ENCODE results near the gene LARP7. TPM values are rescaled to one million over a fixed set of nuclear protein-coding genes. Genes with fewer than 3 reads are reported as not detected.

LARP7 gene
- total and polyA plus RNA-seq, 2 of the 8 experiments (the other 6 are each of a cell fraction or from before 2014, with no cell fraction given), result 9.3 to 38.3 TPM

DNA sequence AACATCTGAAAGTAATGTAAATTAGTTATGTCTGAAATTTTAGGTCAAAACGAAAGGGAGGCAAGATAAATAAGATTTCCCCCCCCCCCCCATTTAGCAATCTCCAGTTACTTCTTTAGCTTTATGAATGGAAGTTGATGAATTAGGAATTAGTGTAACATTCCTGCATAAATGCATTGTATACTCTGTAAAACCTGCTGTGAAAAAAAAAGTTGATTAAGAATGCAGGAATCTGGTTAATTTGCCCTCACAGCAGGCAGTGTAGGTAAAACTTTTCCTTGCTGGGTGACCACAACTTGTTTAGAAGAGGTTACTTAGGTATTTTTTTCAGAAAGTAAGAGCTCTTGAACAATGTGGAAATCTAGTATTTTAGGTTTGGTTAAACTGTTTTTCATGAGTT, 15.3 kb downstream of the LARP7 start (continued):
- TF ChIP-seq HDAC2 (IDR thresholded peaks at IDR 0.05; ENCODE audit: borderline replicate concordance in 1 of 2, low read depth in 2 of 2, low read length in 2 of 2), result peak; percentile 52 to 99; a peak in 3 of 4 replicates
- no peak for TF ChIP-seq ZNF274 (IDR thresholded peaks at IDR 0.05; ENCODE audit: borderline replicate concordance, extremely low read depth, low read length)
- TF ChIP-seq, protein P1, sequence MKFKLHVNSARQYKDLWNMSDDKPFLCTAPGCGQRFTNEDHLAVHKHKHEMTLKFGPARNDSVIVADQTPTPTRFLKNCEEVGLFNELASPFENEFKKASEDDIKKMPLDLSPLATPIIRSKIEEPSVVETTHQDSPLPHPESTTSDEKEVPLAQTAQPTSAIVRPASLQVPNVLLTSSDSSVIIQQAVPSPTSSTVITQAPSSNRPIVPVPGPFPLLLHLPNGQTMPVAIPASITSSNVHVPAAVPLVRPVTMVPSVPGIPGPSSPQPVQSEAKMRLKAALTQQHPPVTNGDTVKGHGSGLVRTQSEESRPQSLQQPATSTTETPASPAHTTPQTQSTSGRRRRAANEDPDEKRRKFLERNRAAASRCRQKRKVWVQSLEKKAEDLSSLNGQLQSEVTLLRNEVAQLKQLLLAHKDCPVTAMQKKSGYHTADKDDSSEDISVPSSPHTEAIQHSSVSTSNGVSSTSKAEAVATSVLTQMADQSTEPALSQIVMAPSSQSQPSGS (IDR thresholded peaks at IDR 0.05; ENCODE audit: low read length), result peak; percentile 97
- TF ChIP-seq, protein P2, sequence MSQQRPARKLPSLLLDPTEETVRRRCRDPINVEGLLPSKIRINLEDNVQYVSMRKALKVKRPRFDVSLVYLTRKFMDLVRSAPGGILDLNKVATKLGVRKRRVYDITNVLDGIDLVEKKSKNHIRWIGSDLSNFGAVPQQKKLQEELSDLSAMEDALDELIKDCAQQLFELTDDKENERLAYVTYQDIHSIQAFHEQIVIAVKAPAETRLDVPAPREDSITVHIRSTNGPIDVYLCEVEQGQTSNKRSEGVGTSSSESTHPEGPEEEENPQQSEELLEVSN (IDR thresholded peaks at IDR 0.05), result no peak
- peak; percentile 29; the same call in 1 of the 2 replicates for TF ChIP-seq CREB1 (IDR thresholded peaks at IDR 0.05)
- peak; percentile 73 for TF ChIP-seq BRCA1 (IDR thresholded peaks at IDR 0.05; ENCODE audit: low read depth, low read length)

All from H1 (cell line).